ENCODE data around the gene STX16. TPM values are rescaled to one million over a fixed set of nuclear protein-coding genes. Genes with fewer than 3 reads are reported as not detected.

Gene STX16
- total and polyA plus RNA-seq, 2 experiments from 2014 or later = 23.2 to 41.8 TPM

- 78% methylated on average over 5 of the region's 5 CpGs for WGBS (ENCODE audit: low lambda C conversion rate, missing lambda C conversion rate)
- no peak overlapping the region for H3K4me2 ChIP-seq
- no peaks in the 10 kb centered on the region for H3K4me1 ChIP-seq (ENCODE audit: insufficient read depth)
- DNase-seq (ENCODE audit: low spot score) = no peak
- no peak overlapping the region for H2AFZ ChIP-seq
- no peaks in the 10 kb centered on the region for H3K9me3 ChIP-seq (ENCODE audit: low read depth)
- H3K27me3 ChIP-seq = no peaks in the 10 kb centered on the region
- H3K36me3 ChIP-seq (replicated peaks; ENCODE audit: insufficient read depth, low read depth) = no peaks in the 10 kb centered on the region
- H3K27ac ChIP-seq = no peak overlapping the region
- no peak overlapping the region for H3K4me3 ChIP-seq
- peaks cover 50% of the 10 kb centered on the region for H3K79me2 ChIP-seq
- peaks cover 20% of the 10 kb centered on the region for H4K20me1 ChIP-seq (ENCODE audit: insufficient read depth, poor library complexity, severe bottlenecking)
- H3K9me2 ChIP-seq (replicated peaks; ENCODE audit: insufficient read depth) = no peaks in the 10 kb centered on the region
- no peak for TF ChIP-seq EZH2phosphoT487 (IDR thresholded peaks at IDR 0.05; ENCODE audit: low read depth, severe bottlenecking, unreplicated experiment)
- no peak for TF ChIP-seq EZH2 (IDR thresholded peaks at IDR 0.05; ENCODE audit: borderline replicate concordance)
- no peak for TF ChIP-seq CTCF (IDR thresholded peaks at IDR 0.05; ENCODE audit: poor library complexity)
Observed at GRCh38 chr20:58668901-58669286, 17.8 kb downstream of the STX16 start.

- 72% methylated on average over 16 of the region's 16 CpGs for WGBS (ENCODE audit: low lambda C conversion rate, missing lambda C conversion rate)
- Histone ChIP-seq H3K27me3 (no peaks in the 10 kb centered on the region), H3K4me2 (no peak overlapping the region), H3K4me1 (ENCODE audit: insufficient read depth) (no peaks in the 10 kb centered on the region), H3K36me3 (replicated peaks; ENCODE audit: insufficient read depth, low read depth) (no peaks in the 10 kb centered on the region), H3K4me3 (no peak overlapping the region), H2AFZ (no peak overlapping the region), H4K20me1 (ENCODE audit: insufficient read depth, poor library complexity, severe bottlenecking) (peaks cover 20% of the 10 kb centered on the region), H3K9me2 (replicated peaks; ENCODE audit: insufficient read depth) (no peaks in the 10 kb centered on the region), H3K79me2 (peaks cover 45% of the 10 kb centered on the region), H3K27ac (no peak overlapping the region), H3K9me3 (ENCODE audit: low read depth) (no peaks in the 10 kb centered on the region)
- TF ChIP-seq EZH2 (IDR thresholded peaks at IDR 0.05; ENCODE audit: borderline replicate concordance) = no peak
- no peak for TF ChIP-seq CTCF (IDR thresholded peaks at IDR 0.05; ENCODE audit: poor library complexity)
- no peak for TF ChIP-seq EZH2phosphoT487 (IDR thresholded peaks at IDR 0.05; ENCODE audit: low read depth, severe bottlenecking, unreplicated experiment)
- DNase-seq (ENCODE audit: low spot score) = no peak
Observed at GRCh38 chr20:58669287-58670006, 18.4 kb downstream of the STX16 start.

GRCh38 chr20:58670102-58670501 is 19.0 kb downstream of the STX16 start:
- Histone ChIP-seq H3K9me2 (replicated peaks; ENCODE audit: insufficient read depth) (no peaks in the 10 kb centered on the region), H3K4me1 (ENCODE audit: insufficient read depth) (no peaks in the 10 kb centered on the region), H3K4me3 (no peak overlapping the region), H3K27ac (no peak overlapping the region), H3K9me3 (ENCODE audit: low read depth) (no peaks in the 10 kb centered on the region), H3K79me2 (peaks cover 38% of the 10 kb centered on the region), H3K4me2 (no peak overlapping the region), H4K20me1 (ENCODE audit: insufficient read depth, poor library complexity, severe bottlenecking) (peaks cover 17% of the 10 kb centered on the region), H3K27me3 (no peaks in the 10 kb centered on the region), H3K36me3 (replicated peaks; ENCODE audit: insufficient read depth, low read depth) (no peaks in the 10 kb centered on the region), H2AFZ (no peak overlapping the region)
- WGBS (ENCODE audit: low lambda C conversion rate, missing lambda C conversion rate) = 85% methylated on average over 1 of the region's 1 CpG
- no peak for DNase-seq (ENCODE audit: low spot score)
- TF ChIP-seq CTCF (IDR thresholded peaks at IDR 0.05; ENCODE audit: poor library complexity) (no peak), EZH2phosphoT487 (IDR thresholded peaks at IDR 0.05; ENCODE audit: low read depth, severe bottlenecking, unreplicated experiment) (no peak), EZH2 (IDR thresholded peaks at IDR 0.05; ENCODE audit: borderline replicate concordance) (no peak)

Measured in hepatocyte (in vitro differentiated cells).